GM12864 (cell line): ENCODE results near the gene ADA.

ENCODE experiments used
- DNase-seq: peaks from one replicate; pipeline ENCODE4 v3.0.0-alpha.2; 2011; ENCODE audit warnings: low read depth
- H3K4me3 ChIP-seq: 2 replicates; pipeline ENCODE4 v1.5.1; 2011; ENCODE audit warnings: mild to moderate bottlenecking, low read depth, low read length, control low read depth
- CTCF ChIP-seq: IDR thresholded peaks from 2 replicates; pipeline ENCODE4 v1.5.1; 2011; ENCODE audit warnings: low read depth, mild to moderate bottlenecking, moderate library complexity, low read length, control low read depth, inconsistent platforms; ENCODE audit errors: missing control alignments

The ADA gene

GRCh38 chr20:44630297-44630696 is 21.2 kb downstream of the ADA start:
- no peak for DNase-seq
- no peak overlapping the region for H3K4me3 ChIP-seq
- no peak for TF ChIP-seq CTCF

- TF ChIP-seq CTCF: no peak
- no peak for DNase-seq
Measured at GRCh38 chr20:44629542-44629941, 22.0 kb downstream of the ADA start.

DNA sequence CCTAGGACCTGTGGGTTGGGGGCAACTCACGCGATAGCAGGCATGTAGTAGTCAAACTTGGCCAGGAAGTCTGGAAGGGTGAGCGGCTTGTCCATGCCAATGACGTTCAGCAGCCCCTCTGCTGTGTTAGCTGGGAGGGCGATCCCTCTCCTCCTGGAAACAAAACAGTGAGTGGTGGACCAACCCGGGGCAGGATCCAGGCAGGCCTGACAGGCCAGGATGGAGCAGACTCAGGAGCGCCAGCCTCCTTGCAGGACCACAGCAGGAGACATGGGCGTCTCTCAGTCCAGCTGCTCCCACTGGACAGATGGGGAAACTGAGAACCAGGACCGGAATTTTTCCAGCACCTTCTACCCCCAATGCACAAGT is 22.5 kb downstream of the ADA start:
- no peak for TF ChIP-seq CTCF
- DNase-seq: no peak
- no peak overlapping the region for H3K4me3 ChIP-seq

More at GRCh38 chr20:44629542-44629941, 22.0 kb downstream of the ADA start:
- no peak overlapping the region for H3K4me3 ChIP-seq

GRCh38 chr20:44627364-44628010 is 24.0 kb downstream of the ADA start:
- no peak for DNase-seq
- no peak overlapping the region for H3K4me3 ChIP-seq
- no peak for TF ChIP-seq CTCF

GRCh38 chr20:44626278-44626677 is 25.2 kb downstream of the ADA start:
- no peak for TF ChIP-seq CTCF
- H3K4me3 ChIP-seq: no peak overlapping the region
- no peak for DNase-seq

GRCh38 chr20:44625361-44625760 is 26.1 kb downstream of the ADA start:
- TF ChIP-seq CTCF: no peak
- DNase-seq: no peak
- no peak overlapping the region for H3K4me3 ChIP-seq

GRCh38 chr20:44624743-44625271 is 26.7 kb downstream of the ADA start:
- TF ChIP-seq CTCF: no peak
- no peak for DNase-seq
- H3K4me3 ChIP-seq: no peak overlapping the region
